ENCODE results near the gene UGT1A10. TPM values are rescaled to one million over a fixed set of nuclear protein-coding genes. Genes with fewer than 3 reads are reported as not detected.
"Not testable (repeated sequence)": the region's sequence is repeated elsewhere in the genome, so short reads cannot be mapped to it uniquely, and the experiment has no call there.

The UGT1A10 gene
- total RNA-seq (2021) (not detected in 2 replicates), Bru-seq, nascent RNA (percentile 29 among the genes with signal in this experiment), BruChase-seq, experiment 1, labeled RNA remaining after a 2-hour chase (not detected), BruChase-seq, experiment 2, labeled RNA remaining after a 6-hour chase (not detected)
- long read RNA-seq: 0 reads

- H3K4me3 ChIP-seq (ENCODE audit: low read depth, low read length, poor library complexity, severe bottlenecking); H3K9me3 ChIP-seq (ENCODE audit: low read depth, low read length, poor library complexity, severe bottlenecking); H3K27ac ChIP-seq (ENCODE audit: low read depth, low read length, poor library complexity, severe bottlenecking); DNase-seq (ENCODE audit: low spot score); intact Hi-C loops (cut with micrococcal nuclease; ENCODE audit: unreplicated experiment); POLR2A ChIA-PET (ENCODE audit: low non-redundant PET); H3K4me1 ChIP-seq (ENCODE audit: insufficient read depth, low read length, poor library complexity, severe bottlenecking); H3K36me3 ChIP-seq (ENCODE audit: insufficient read depth, low read length, poor library complexity, severe bottlenecking); CTCF ChIA-PET; BruUV-seq (replicated peaks); H3K27me3 ChIP-seq (replicated peaks; ENCODE audit: insufficient read depth, low read depth, low read length, poor library complexity): not testable (repeated sequence)
These were observed at the start of gene UGT1A10 for GRCh38 chr2:233636306-233636705. UGT1A10 (plus strand) TSS chr2:233636448; CDS start chr2:233636523, 75 bp downstream.

- TF ChIP-seq CTCF (conservative IDR thresholded peaks at IDR 0.05; ENCODE audit: low read depth, low read length) (no peak), EZH2 (IDR thresholded peaks at IDR 0.05; ENCODE audit: borderline replicate concordance, low read depth, low read length, poor library complexity, severe bottlenecking) (no peak)
- no TSS peak for BruUV-seq (replicated peaks)
- CTCF ChIA-PET: no interaction called here
- Histone ChIP-seq H3K9me3 (ENCODE audit: low read depth, low read length, poor library complexity, severe bottlenecking) (no peaks in the 10 kb centered on the region), H3K4me1 (ENCODE audit: insufficient read depth, low read length, poor library complexity, severe bottlenecking) (no peaks in the 10 kb centered on the region), H3K27ac (ENCODE audit: low read depth, low read length, poor library complexity, severe bottlenecking) (no peak overlapping the region), H3K4me3 (ENCODE audit: low read depth, low read length, poor library complexity, severe bottlenecking) (no peak overlapping the region), H3K27me3 (replicated peaks; ENCODE audit: insufficient read depth, low read depth, low read length, poor library complexity) (no peaks in the 10 kb centered on the region), H3K36me3 (ENCODE audit: insufficient read depth, low read length, poor library complexity, severe bottlenecking) (no peaks in the 10 kb centered on the region)
- DNase-seq (ENCODE audit: low spot score): no peak
- POLR2A ChIA-PET (ENCODE audit: low non-redundant PET): no interaction called here
- intact Hi-C loops (cut with micrococcal nuclease; ENCODE audit: unreplicated experiment): no loop called here
These were observed 47.8 kb upstream of the UGT1A10 start for GRCh38 chr2:233588400-233588799.

DNA sequence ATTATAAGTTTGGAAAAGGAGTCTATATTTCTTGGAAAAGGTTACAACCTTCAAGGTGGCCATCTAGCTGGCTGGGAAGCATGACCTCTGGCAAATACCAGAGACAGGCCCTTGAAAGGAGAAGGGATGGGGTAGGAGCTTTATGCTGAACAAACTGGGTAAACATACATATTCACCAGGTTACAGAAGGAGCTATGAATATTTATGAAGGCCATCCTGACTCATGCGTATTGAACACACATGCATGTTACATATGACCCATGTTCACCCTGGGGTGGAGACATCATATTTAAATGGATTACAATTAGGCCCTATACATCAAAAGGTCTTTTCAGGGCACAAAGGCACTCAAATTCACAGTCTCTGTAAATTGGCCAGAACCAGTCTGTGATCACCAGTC is 43.5 kb upstream of the UGT1A10 start:
- POLR2A ChIA-PET (ENCODE audit: low non-redundant PET); BruUV-seq (replicated peaks); intact Hi-C loops (cut with micrococcal nuclease; ENCODE audit: unreplicated experiment): not testable (repeated sequence)

GRCh38 chr2:233593201-233593600 is 43.0 kb upstream of the UGT1A10 start:
- BruUV-seq (replicated peaks): no TSS peak
- TF ChIP-seq CTCF (conservative IDR thresholded peaks at IDR 0.05; ENCODE audit: low read depth, low read length): no peak
- TF ChIP-seq EZH2 (IDR thresholded peaks at IDR 0.05; ENCODE audit: borderline replicate concordance, low read depth, low read length, poor library complexity, severe bottlenecking): no peak
- CTCF ChIA-PET: no interaction called here
- DNase-seq (ENCODE audit: low spot score): no peak
- POLR2A ChIA-PET (ENCODE audit: low non-redundant PET): no interaction called here
- Histone ChIP-seq H3K4me3 (ENCODE audit: low read depth, low read length, poor library complexity, severe bottlenecking) (no peak overlapping the region), H3K27ac (ENCODE audit: low read depth, low read length, poor library complexity, severe bottlenecking) (no peak overlapping the region), H3K27me3 (replicated peaks; ENCODE audit: insufficient read depth, low read depth, low read length, poor library complexity) (no peaks in the 10 kb centered on the region), H3K9me3 (ENCODE audit: low read depth, low read length, poor library complexity, severe bottlenecking) (no peaks in the 10 kb centered on the region), H3K4me1 (ENCODE audit: insufficient read depth, low read length, poor library complexity, severe bottlenecking) (no peaks in the 10 kb centered on the region), H3K36me3 (ENCODE audit: insufficient read depth, low read length, poor library complexity, severe bottlenecking) (no peaks in the 10 kb centered on the region)
- intact Hi-C loops (cut with micrococcal nuclease; ENCODE audit: unreplicated experiment): no loop called here

More for the DNA sequence above, 43.5 kb upstream of the UGT1A10 start:
- H3K27ac ChIP-seq (ENCODE audit: low read depth, low read length, poor library complexity, severe bottlenecking); H3K36me3 ChIP-seq (ENCODE audit: insufficient read depth, low read length, poor library complexity, severe bottlenecking); H3K4me1 ChIP-seq (ENCODE audit: insufficient read depth, low read length, poor library complexity, severe bottlenecking); CTCF ChIA-PET; H3K9me3 ChIP-seq (ENCODE audit: low read depth, low read length, poor library complexity, severe bottlenecking); DNase-seq (ENCODE audit: low spot score); H3K4me3 ChIP-seq (ENCODE audit: low read depth, low read length, poor library complexity, severe bottlenecking); H3K27me3 ChIP-seq (replicated peaks; ENCODE audit: insufficient read depth, low read depth, low read length, poor library complexity): not testable (repeated sequence)
